ENCODE measurements around the gene SCARB1. TPM values are rescaled to one million over a fixed set of nuclear protein-coding genes. Genes with fewer than 3 reads are reported as not detected.

Gene SCARB1
- total and polyA plus RNA-seq, 2 of the 13 experiments (the other 11 are each of a cell fraction or from before 2014, with no cell fraction given), result 63.4 to 160 TPM

DNA sequence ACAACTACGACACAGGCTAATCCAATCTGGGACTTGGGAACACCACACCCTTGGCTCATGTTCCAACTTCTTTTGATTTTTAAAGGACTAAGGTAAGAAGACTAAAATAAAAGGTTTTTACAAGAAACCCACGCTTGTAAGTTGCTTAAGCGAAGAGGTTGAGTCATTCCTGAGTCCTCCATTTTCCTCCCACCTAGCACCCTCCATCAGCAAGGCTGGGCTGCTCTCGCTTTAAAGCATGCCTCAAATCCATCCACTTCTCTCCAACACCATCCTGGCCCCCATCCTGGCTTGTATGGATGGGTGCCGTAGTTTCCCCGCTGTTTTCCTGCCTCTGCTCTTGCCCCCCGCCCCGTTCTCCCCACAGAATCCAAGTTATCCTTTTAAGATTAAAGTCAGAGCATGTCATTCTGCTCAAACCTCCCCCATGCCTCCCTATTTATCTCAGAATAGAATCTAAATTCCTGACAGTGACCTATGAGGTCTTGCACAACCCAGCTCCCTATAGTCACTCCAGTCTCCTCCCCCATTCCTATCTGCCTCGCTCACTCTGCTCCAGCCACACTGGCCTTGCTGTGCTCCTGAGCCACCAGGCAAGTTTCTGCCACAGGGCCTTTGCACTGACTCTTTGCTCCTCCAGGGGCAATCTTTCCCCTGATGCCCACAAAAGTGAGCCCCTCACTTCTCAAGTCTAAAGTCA, 34.5 kb downstream of the SCARB1 start (continued):
- TF ChIP-seq, protein P1, sequence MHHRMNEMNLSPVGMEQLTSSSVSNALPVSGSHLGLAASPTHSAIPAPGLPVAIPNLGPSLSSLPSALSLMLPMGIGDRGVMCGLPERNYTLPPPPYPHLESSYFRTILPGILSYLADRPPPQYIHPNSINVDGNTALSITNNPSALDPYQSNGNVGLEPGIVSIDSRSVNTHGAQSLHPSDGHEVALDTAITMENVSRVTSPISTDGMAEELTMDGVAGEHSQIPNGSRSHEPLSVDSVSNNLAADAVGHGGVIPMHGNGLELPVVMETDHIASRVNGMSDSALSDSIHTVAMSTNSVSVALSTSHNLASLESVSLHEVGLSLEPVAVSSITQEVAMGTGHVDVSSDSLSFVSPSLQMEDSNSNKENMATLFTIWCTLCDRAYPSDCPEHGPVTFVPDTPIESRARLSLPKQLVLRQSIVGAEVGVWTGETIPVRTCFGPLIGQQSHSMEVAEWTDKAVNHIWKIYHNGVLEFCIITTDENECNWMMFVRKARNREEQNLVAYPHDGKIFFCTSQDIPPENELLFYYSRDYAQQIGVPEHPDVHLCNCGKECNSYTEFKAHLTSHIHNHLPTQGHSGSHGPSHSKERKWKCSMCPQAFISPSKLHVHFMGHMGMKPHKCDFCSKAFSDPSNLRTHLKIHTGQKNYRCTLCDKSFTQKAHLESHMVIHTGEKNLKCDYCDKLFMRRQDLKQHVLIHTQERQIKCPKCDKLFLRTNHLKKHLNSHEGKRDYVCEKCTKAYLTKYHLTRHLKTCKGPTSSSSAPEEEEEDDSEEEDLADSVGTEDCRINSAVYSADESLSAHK (CRISPR knock-in tag; IDR thresholded peaks at IDR 0.05; ENCODE audit: borderline replicate concordance), result no peak
- TF ChIP-seq RXRA (CRISPR knock-in tag; IDR thresholded peaks at IDR 0.05) (peak; percentile 54; the same call in 1 of the 2 replicates), ZNF607 (CRISPR knock-in tag; IDR thresholded peaks at IDR 0.05; ENCODE audit: borderline replicate concordance) (no peak), TCF12 (IDR thresholded peaks at IDR 0.05) (no peak), TCF12 (CRISPR knock-in tag; IDR thresholded peaks at IDR 0.05) (no peak), ZBTB1 (CRISPR knock-in tag; IDR thresholded peaks at IDR 0.05; ENCODE audit: borderline replicate concordance) (no peak), JUNB (CRISPR knock-in tag; IDR thresholded peaks at IDR 0.05; ENCODE audit: borderline replicate concordance) (no peak), ZNF839 (CRISPR knock-in tag; IDR thresholded peaks at IDR 0.05; ENCODE audit: borderline replicate concordance) (no peak), ZNF274 (CRISPR knock-in tag; IDR thresholded peaks at IDR 0.05) (no peak), SNRNP70 (IDR thresholded peaks at IDR 0.05; ENCODE audit: low read depth, low read length) (no peak), BHLHE40 (IDR thresholded peaks at IDR 0.05; ENCODE audit: low read length) (no peak), YEATS2 (CRISPR knock-in tag; IDR thresholded peaks at IDR 0.05; ENCODE audit: borderline replicate concordance) (no peak), MLLT10 (CRISPR knock-in tag; IDR thresholded peaks at IDR 0.05) (no peak), NR2F2 (IDR thresholded peaks at IDR 0.05; ENCODE audit: borderline replicate concordance, low read depth) (peak; percentile 73; the same call in 1 of the 2 replicates), ZNF724P (CRISPR knock-in tag; IDR thresholded peaks at IDR 0.05; ENCODE audit: borderline replicate concordance) (no peak), ZNF878 (CRISPR knock-in tag; IDR thresholded peaks at IDR 0.05) (no peak)
- TF ChIP-seq, protein P2, sequence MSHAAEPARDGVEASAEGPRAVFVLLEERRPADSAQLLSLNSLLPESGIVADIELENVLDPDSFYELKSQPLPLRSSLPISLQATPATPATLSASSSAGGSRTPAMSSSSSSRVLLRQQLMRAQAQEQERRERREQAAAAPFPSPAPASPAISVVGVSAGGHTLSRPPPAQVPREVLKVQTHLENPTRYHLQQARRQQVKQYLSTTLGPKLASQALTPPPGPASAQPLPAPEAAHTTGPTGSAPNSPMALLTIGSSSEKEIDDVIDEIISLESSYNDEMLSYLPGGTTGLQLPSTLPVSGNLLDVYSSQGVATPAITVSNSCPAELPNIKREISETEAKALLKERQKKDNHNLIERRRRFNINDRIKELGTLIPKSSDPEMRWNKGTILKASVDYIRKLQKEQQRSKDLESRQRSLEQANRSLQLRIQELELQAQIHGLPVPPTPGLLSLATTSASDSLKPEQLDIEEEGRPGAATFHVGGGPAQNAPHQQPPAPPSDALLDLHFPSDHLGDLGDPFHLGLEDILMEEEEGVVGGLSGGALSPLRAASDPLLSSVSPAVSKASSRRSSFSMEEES (CRISPR knock-in tag; IDR thresholded peaks at IDR 0.05), result no peak; the same call in 1 of the 2 replicates
- TF ChIP-seq, protein P3, sequence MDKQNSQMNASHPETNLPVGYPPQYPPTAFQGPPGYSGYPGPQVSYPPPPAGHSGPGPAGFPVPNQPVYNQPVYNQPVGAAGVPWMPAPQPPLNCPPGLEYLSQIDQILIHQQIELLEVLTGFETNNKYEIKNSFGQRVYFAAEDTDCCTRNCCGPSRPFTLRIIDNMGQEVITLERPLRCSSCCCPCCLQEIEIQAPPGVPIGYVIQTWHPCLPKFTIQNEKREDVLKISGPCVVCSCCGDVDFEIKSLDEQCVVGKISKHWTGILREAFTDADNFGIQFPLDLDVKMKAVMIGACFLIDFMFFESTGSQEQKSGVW (CRISPR knock-in tag; IDR thresholded peaks at IDR 0.05; ENCODE audit: borderline replicate concordance), result no peak
- TF ChIP-seq, protein P4, sequence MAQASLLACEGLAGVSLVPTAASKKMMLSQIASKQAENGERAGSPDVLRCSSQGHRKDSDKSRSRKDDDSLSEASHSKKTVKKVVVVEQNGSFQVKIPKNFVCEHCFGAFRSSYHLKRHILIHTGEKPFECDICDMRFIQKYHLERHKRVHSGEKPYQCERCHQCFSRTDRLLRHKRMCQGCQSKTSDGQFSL (CRISPR knock-in tag; IDR thresholded peaks at IDR 0.05), result no peak
- TF ChIP-seq, protein P5, sequence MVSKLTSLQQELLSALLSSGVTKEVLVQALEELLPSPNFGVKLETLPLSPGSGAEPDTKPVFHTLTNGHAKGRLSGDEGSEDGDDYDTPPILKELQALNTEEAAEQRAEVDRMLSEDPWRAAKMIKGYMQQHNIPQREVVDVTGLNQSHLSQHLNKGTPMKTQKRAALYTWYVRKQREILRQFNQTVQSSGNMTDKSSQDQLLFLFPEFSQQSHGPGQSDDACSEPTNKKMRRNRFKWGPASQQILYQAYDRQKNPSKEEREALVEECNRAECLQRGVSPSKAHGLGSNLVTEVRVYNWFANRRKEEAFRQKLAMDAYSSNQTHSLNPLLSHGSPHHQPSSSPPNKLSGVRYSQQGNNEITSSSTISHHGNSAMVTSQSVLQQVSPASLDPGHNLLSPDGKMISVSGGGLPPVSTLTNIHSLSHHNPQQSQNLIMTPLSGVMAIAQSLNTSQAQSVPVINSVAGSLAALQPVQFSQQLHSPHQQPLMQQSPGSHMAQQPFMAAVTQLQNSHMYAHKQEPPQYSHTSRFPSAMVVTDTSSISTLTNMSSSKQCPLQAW (CRISPR knock-in tag; IDR thresholded peaks at IDR 0.05), result no peak
- TF ChIP-seq, protein P6, sequence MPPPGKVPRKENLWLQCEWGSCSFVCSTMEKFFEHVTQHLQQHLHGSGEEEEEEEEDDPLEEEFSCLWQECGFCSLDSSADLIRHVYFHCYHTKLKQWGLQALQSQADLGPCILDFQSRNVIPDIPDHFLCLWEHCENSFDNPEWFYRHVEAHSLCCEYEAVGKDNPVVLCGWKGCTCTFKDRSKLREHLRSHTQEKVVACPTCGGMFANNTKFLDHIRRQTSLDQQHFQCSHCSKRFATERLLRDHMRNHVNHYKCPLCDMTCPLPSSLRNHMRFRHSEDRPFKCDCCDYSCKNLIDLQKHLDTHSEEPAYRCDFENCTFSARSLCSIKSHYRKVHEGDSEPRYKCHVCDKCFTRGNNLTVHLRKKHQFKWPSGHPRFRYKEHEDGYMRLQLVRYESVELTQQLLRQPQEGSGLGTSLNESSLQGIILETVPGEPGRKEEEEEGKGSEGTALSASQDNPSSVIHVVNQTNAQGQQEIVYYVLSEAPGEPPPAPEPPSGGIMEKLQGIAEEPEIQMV (CRISPR knock-in tag; IDR thresholded peaks at IDR 0.05; ENCODE audit: low read depth), result no peak
